ENCODE measurements around the gene CREG1. TPM values are rescaled to one million over a fixed set of nuclear protein-coding genes. Genes with fewer than 3 reads are reported as not detected.

The CREG1 gene
- total RNA-seq, 1 donor from 2014 or later: 78.5 TPM

- ATAC-seq (no peak), DNase-seq (ENCODE audit: missing footprints) (no peak)
- intact Hi-C loops (cut with DNase I): no loop called here
Observed at GRCh38 chr1:167542109-167543032, 11.2 kb downstream of the CREG1 start.

- intact Hi-C loops (cut with DNase I): no loop called here
- ATAC-seq (no peak), DNase-seq (ENCODE audit: missing footprints) (no peak)
Observed at GRCh38 chr1:167541610-167542009, 12.0 kb downstream of the CREG1 start.

GRCh38 chr1:167541003-167541402 lies 12.6 kb downstream of the CREG1 start:
- intact Hi-C loops (cut with DNase I): no loop called here
- no peak for DNase-seq (ENCODE audit: missing footprints)
- ATAC-seq: no peak

- intact Hi-C loops (cut with DNase I): no loop called here
- DNase-seq (ENCODE audit: missing footprints) (no peak), ATAC-seq (no peak)
Observed at GRCh38 chr1:167538657-167539056, 14.9 kb downstream of the CREG1 start.

GRCh38 chr1:167533851-167534300 lies 19.7 kb downstream of the CREG1 start:
- ATAC-seq: peak; percentile 74
- intact Hi-C loops (cut with DNase I): loop anchor here (2.0 to 5.0 kb wide), 4 partner anchors 77 to 467 kb away; no protein-coding TSS in a partner anchor
- peak; percentile 66 for DNase-seq (ENCODE audit: missing footprints)

- DNase-seq (ENCODE audit: missing footprints) (no peak), ATAC-seq (peak; percentile 60)
- intact Hi-C loops (cut with DNase I): loop anchor here (2.0 to 5.0 kb wide), 4 partner anchors 76 to 466 kb away; no protein-coding TSS in a partner anchor
Observed at GRCh38 chr1:167532964-167533824, 20.4 kb downstream of the CREG1 start.

- DNase-seq (ENCODE audit: missing footprints): no peak
- intact Hi-C loops (cut with DNase I): loop anchor here (2.0 to 5.0 kb wide), 4 partner anchors 75 to 465 kb away; no protein-coding TSS in a partner anchor
- ATAC-seq: no peak
Observed at GRCh38 chr1:167532375-167532774, 21.2 kb downstream of the CREG1 start.

- intact Hi-C loops (cut with DNase I): loop anchor here (5.0 kb wide), 3 partner anchors 73 to 463 kb away; no protein-coding TSS in a partner anchor
- ATAC-seq: no peak
- no peak for DNase-seq (ENCODE audit: missing footprints)
Observed at GRCh38 chr1:167529829-167530474, 23.6 kb downstream of the CREG1 start.

GRCh38 chr1:167528057-167528728 lies 25.4 kb downstream of the CREG1 start:
- intact Hi-C loops (cut with DNase I): no loop called here
- DNase-seq (ENCODE audit: missing footprints) (no peak), ATAC-seq (no peak)

- intact Hi-C loops (cut with DNase I): loop anchor here (2.0 kb wide), 1 partner anchor 20 kb away; no protein-coding TSS in a partner anchor
- ATAC-seq: no peak
- DNase-seq (ENCODE audit: missing footprints): no peak
Observed at GRCh38 chr1:167526667-167527383, 26.7 kb downstream of the CREG1 start.

GRCh38 chr1:167524651-167525050 lies 28.9 kb downstream of the CREG1 start:
- intact Hi-C loops (cut with DNase I): no loop called here
- no peak for ATAC-seq
- no peak for DNase-seq (ENCODE audit: missing footprints)

GRCh38 chr1:167522246-167522645 lies 31.3 kb downstream of the CREG1 start:
- intact Hi-C loops (cut with DNase I): no loop called here
- no peak for DNase-seq (ENCODE audit: missing footprints)
- ATAC-seq: no peak

- ATAC-seq (no peak), DNase-seq (ENCODE audit: missing footprints) (no peak)
- intact Hi-C loops (cut with DNase I): no loop called here
Observed at GRCh38 chr1:167520711-167521206, 32.8 kb downstream of the CREG1 start.

GRCh38 chr1:167518331-167518700 lies 35.2 kb downstream of the CREG1 start, which contains the start of gene CD247:
Gene CD247, minus strand, starts transcription at chr1:167518529. Its CDS starts 64 bp downstream, at chr1:167518465.
- no peak for ATAC-seq
- intact Hi-C loops (cut with DNase I): no loop called here

GRCh38 chr1:167517535-167518330 lies 35.8 kb downstream of the CREG1 start:
- ATAC-seq (no peak), DNase-seq (ENCODE audit: missing footprints) (peak; percentile 68)
- intact Hi-C loops (cut with DNase I): no loop called here

More at GRCh38 chr1:167518331-167518700, 35.2 kb downstream of the CREG1 start, which contains the start of gene CD247:
- no peak for DNase-seq (ENCODE audit: missing footprints)

Data from Right ventricle myocardium inferior (tissue), 1 donor.